ENCODE measurements around the gene PPIF. TPM values are rescaled to one million over a fixed set of nuclear protein-coding genes. Genes with fewer than 3 reads are reported as not detected.

The PPIF gene
- total RNA-seq, 1 experiment from 2014 or later: 80.9 TPM

DNA sequence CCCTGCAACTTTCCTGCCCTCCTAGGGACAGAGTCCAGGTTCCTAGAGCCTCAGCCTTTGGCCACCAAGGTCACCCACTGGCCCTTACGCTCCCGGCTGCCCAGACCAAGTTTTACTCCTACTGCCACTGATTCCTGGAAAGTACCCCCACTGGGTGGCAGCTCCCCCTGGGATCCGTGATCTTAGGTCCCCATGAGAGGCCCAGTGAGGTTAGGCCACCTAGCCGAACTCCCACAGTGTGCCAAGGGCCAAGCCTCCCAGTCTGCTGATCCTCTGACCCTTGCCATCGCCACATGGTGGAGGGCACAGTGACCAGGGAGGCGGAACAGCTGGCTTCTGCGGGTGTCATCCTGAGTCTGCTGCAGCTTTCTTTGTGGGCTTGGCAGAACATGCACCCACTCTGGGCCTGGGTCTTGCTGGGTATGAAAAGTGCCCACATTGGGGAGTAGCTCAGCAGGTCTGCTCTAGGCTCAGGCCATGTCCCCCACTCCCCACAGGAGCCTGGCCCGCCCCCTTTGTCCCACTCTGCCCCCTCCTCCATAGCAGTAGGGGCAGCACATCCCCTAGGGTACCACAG lies 40.5 kb upstream of the PPIF start:
- Mint-ChIP-seq H3K27ac (no peak overlapping the region), H3K36me3 (peaks cover 24% of the 10 kb centered on the region), H3K27me3 (ENCODE audit: low read depth) (no peaks in the 10 kb centered on the region), H3K9me3 (no peaks in the 10 kb centered on the region), H3K4me1 (no peaks in the 10 kb centered on the region), H3K4me3 (no peak overlapping the region)
- ATAC-seq: no peak
- CTCF ChIA-PET: no interaction called here
- TF ChIP-seq, protein P1, sequence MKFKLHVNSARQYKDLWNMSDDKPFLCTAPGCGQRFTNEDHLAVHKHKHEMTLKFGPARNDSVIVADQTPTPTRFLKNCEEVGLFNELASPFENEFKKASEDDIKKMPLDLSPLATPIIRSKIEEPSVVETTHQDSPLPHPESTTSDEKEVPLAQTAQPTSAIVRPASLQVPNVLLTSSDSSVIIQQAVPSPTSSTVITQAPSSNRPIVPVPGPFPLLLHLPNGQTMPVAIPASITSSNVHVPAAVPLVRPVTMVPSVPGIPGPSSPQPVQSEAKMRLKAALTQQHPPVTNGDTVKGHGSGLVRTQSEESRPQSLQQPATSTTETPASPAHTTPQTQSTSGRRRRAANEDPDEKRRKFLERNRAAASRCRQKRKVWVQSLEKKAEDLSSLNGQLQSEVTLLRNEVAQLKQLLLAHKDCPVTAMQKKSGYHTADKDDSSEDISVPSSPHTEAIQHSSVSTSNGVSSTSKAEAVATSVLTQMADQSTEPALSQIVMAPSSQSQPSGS (CRISPR knock-in tag; IDR thresholded peaks at IDR 0.05; ENCODE audit: borderline replicate concordance, low read depth): no peak
- no peak for TF ChIP-seq NR2C2 (CRISPR knock-in tag; IDR thresholded peaks at IDR 0.05)
- no peak for TF ChIP-seq CREB1 (CRISPR knock-in tag; IDR thresholded peaks at IDR 0.05)
- no peak for TF ChIP-seq TEAD4 (CRISPR knock-in tag; IDR thresholded peaks at IDR 0.05)
- TF ChIP-seq JAZF1 (CRISPR knock-in tag; IDR thresholded peaks at IDR 0.05): no peak
- TF ChIP-seq FOXJ3 (CRISPR knock-in tag; IDR thresholded peaks at IDR 0.05; ENCODE audit: borderline replicate concordance): no peak
- no peak for TF ChIP-seq HMGA2 (CRISPR knock-in tag; IDR thresholded peaks at IDR 0.05)
- TF ChIP-seq NFYB (CRISPR knock-in tag; conservative IDR thresholded peaks at IDR 0.05; ENCODE audit: low read depth): no peak
- TF ChIP-seq AFF4 (CRISPR knock-in tag; IDR thresholded peaks at IDR 0.05; ENCODE audit: borderline replicate concordance): no peak
- TF ChIP-seq, protein P2, sequence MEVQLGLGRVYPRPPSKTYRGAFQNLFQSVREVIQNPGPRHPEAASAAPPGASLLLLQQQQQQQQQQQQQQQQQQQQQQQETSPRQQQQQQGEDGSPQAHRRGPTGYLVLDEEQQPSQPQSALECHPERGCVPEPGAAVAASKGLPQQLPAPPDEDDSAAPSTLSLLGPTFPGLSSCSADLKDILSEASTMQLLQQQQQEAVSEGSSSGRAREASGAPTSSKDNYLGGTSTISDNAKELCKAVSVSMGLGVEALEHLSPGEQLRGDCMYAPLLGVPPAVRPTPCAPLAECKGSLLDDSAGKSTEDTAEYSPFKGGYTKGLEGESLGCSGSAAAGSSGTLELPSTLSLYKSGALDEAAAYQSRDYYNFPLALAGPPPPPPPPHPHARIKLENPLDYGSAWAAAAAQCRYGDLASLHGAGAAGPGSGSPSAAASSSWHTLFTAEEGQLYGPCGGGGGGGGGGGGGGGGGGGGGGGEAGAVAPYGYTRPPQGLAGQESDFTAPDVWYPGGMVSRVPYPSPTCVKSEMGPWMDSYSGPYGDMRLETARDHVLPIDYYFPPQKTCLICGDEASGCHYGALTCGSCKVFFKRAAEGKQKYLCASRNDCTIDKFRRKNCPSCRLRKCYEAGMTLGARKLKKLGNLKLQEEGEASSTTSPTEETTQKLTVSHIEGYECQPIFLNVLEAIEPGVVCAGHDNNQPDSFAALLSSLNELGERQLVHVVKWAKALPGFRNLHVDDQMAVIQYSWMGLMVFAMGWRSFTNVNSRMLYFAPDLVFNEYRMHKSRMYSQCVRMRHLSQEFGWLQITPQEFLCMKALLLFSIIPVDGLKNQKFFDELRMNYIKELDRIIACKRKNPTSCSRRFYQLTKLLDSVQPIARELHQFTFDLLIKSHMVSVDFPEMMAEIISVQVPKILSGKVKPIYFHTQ (CRISPR knock-in tag; IDR thresholded peaks at IDR 0.05): no peak
- no peak for TF ChIP-seq GTF2I (CRISPR knock-in tag; conservative IDR thresholded peaks at IDR 0.05)
- no peak for TF ChIP-seq MYBL2 (CRISPR knock-in tag; IDR thresholded peaks at IDR 0.05)
- TF ChIP-seq, protein P3, sequence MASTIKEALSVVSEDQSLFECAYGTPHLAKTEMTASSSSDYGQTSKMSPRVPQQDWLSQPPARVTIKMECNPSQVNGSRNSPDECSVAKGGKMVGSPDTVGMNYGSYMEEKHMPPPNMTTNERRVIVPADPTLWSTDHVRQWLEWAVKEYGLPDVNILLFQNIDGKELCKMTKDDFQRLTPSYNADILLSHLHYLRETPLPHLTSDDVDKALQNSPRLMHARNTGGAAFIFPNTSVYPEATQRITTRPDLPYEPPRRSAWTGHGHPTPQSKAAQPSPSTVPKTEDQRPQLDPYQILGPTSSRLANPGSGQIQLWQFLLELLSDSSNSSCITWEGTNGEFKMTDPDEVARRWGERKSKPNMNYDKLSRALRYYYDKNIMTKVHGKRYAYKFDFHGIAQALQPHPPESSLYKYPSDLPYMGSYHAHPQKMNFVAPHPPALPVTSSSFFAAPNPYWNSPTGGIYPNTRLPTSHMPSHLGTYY (CRISPR knock-in tag; IDR thresholded peaks at IDR 0.05): no peak
- TF ChIP-seq, protein P4, sequence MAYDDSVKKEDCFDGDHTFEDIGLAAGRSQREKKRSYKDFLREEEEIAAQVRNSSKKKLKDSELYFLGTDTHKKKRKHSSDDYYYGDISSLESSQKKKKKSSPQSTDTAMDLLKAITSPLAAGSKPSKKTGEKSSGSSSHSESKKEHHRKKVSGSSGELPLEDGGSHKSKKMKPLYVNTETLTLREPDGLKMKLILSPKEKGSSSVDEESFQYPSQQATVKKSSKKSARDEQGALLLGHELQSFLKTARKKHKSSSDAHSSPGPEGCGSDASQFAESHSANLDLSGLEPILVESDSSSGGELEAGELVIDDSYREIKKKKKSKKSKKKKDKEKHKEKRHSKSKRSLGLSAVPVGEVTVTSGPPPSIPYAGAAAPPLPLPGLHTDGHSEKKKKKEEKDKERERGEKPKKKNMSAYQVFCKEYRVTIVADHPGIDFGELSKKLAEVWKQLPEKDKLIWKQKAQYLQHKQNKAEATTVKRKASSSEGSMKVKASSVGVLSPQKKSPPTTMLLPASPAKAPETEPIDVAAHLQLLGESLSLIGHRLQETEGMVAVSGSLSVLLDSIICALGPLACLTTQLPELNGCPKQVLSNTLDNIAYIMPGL (CRISPR knock-in tag; IDR thresholded peaks at IDR 0.05): no peak
- TF ChIP-seq, protein P5, sequence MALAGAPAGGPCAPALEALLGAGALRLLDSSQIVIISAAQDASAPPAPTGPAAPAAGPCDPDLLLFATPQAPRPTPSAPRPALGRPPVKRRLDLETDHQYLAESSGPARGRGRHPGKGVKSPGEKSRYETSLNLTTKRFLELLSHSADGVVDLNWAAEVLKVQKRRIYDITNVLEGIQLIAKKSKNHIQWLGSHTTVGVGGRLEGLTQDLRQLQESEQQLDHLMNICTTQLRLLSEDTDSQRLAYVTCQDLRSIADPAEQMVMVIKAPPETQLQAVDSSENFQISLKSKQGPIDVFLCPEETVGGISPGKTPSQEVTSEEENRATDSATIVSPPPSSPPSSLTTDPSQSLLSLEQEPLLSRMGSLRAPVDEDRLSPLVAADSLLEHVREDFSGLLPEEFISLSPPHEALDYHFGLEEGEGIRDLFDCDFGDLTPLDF (CRISPR knock-in tag; IDR thresholded peaks at IDR 0.05): no peak
- TF ChIP-seq E2F5 (CRISPR knock-in tag; IDR thresholded peaks at IDR 0.05): no peak
- DNase-seq (ENCODE audit: low spot score): no peak
- POLR2A ChIA-PET: no interaction called here

All from WTC11 (cell line).